ENCODE data around the gene SLC26A11.

SLC26A11 gene

GRCh38 chr17:80260069-80260535 lies 39.9 kb downstream of the SLC26A11 start:
- H3K4me3 ChIP-seq (ENCODE audit: control insufficient read depth, low read depth, low read length): peak overlapping the region; percentile 42
- TF ChIP-seq CTCF (conservative IDR thresholded peaks at IDR 0.05; ENCODE audit: control insufficient read depth, insufficient read depth, low read depth, low read length): no peak
- peak; percentile 43 for DNase-seq (ENCODE audit: low read depth)

GRCh38 chr17:80260791-80261158 lies 40.5 kb downstream of the SLC26A11 start, which contains the start of gene RNF213:
RNF213 (plus strand) TSS chr17:80260852; CDS start chr17:80263682, 2,830 bp downstream.
- H3K4me3 ChIP-seq (ENCODE audit: control insufficient read depth, low read depth, low read length): peak within 1 kb of the TSS; percentile 82
- TF ChIP-seq CTCF (conservative IDR thresholded peaks at IDR 0.05; ENCODE audit: control insufficient read depth, insufficient read depth, low read depth, low read length): no peak
- DNase-seq (ENCODE audit: low read depth): no peak

- no peak for TF ChIP-seq CTCF (conservative IDR thresholded peaks at IDR 0.05; ENCODE audit: control insufficient read depth, insufficient read depth, low read depth, low read length)
- H3K4me3 ChIP-seq (ENCODE audit: control insufficient read depth, low read depth, low read length): peak overlapping the region; percentile 82
- DNase-seq (ENCODE audit: low read depth): peak; percentile 54
These were observed 41.1 kb downstream of the SLC26A11 start for GRCh38 chr17:80261159-80261894.

GRCh38 chr17:80261895-80262279 lies 41.7 kb downstream of the SLC26A11 start:
- TF ChIP-seq CTCF (conservative IDR thresholded peaks at IDR 0.05; ENCODE audit: control insufficient read depth, insufficient read depth, low read depth, low read length): no peak
- peak overlapping the region; percentile 82 for H3K4me3 ChIP-seq (ENCODE audit: control insufficient read depth, low read depth, low read length)
- DNase-seq (ENCODE audit: low read depth): no peak

GRCh38 chr17:80262291-80262690 lies 42.1 kb downstream of the SLC26A11 start:
- DNase-seq (ENCODE audit: low read depth): no peak
- H3K4me3 ChIP-seq (ENCODE audit: control insufficient read depth, low read depth, low read length): peak overlapping the region; percentile 82
- no peak for TF ChIP-seq CTCF (conservative IDR thresholded peaks at IDR 0.05; ENCODE audit: control insufficient read depth, insufficient read depth, low read depth, low read length)

- no peak for TF ChIP-seq CTCF (conservative IDR thresholded peaks at IDR 0.05; ENCODE audit: control insufficient read depth, insufficient read depth, low read depth, low read length)
- H3K4me3 ChIP-seq (ENCODE audit: control insufficient read depth, low read depth, low read length): peak overlapping the region; percentile 12
- DNase-seq (ENCODE audit: low read depth): no peak
These were observed 42.6 kb downstream of the SLC26A11 start for GRCh38 chr17:80262775-80263244.
